GM21526 (cell line): ENCODE results near the gene KRI1.
A peak's percentile ranks its signal among the peaks of the same experiment; 100 is the strongest.
"Not testable (repeated sequence)": the region's sequence is repeated elsewhere in the genome, so short reads cannot be mapped to it uniquely, and the experiment has no call there.

Experiments used
- ATAC-seq: cut with Tn5 transposase; IDR thresholded peaks from one replicate; pipeline ENCODE4 v1.9.1; 2021; ENCODE audit warnings: moderate library complexity; ENCODE audit not compliant: unreplicated experiment, low FRiP score

The KRI1 gene

GRCh38 chr19:10577951-10578350, 12.1 kb upstream of the KRI1 start:
- no peak for ATAC-seq

DNA sequence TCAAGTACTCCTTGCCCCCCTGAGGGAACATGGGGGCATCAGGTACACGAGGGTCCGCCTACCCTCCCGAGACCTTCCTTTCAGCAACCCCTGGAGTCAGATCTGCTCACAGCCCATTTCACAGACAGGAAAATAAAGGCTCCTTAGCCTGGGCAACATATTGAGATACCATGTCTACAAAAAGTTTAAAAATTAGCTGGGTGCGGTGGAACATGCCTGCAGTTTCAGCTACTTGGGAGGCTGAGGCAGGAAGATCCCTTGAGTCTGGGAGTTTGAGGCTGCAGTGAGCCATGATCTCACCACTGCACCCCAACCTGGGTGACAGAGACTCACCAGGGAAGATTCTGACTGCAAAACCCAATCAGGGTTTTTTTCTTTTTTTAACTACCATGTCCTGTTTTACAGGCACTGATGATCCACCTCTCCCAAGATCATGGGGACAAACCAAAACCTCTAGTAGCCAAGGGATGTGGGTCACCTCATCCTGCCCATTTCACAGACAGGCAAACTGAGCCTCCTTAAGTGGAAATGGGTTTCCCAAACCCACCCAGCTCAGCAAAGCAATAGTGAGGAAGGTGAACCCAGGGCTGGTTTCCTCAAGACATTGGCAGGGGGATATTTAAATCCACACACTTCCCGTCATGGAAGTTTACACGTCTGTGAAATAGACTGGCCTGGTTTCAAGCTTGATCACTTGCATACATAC, 9.4 kb upstream of the KRI1 start:
- no peak for ATAC-seq

- no peak for ATAC-seq
Measured at GRCh38 chr19:10574462-10574861, 8.7 kb upstream of the KRI1 start.

- not testable (repeated sequence) for ATAC-seq
Measured at GRCh38 chr19:10573793-10574192, 8.0 kb upstream of the KRI1 start.

DNA sequence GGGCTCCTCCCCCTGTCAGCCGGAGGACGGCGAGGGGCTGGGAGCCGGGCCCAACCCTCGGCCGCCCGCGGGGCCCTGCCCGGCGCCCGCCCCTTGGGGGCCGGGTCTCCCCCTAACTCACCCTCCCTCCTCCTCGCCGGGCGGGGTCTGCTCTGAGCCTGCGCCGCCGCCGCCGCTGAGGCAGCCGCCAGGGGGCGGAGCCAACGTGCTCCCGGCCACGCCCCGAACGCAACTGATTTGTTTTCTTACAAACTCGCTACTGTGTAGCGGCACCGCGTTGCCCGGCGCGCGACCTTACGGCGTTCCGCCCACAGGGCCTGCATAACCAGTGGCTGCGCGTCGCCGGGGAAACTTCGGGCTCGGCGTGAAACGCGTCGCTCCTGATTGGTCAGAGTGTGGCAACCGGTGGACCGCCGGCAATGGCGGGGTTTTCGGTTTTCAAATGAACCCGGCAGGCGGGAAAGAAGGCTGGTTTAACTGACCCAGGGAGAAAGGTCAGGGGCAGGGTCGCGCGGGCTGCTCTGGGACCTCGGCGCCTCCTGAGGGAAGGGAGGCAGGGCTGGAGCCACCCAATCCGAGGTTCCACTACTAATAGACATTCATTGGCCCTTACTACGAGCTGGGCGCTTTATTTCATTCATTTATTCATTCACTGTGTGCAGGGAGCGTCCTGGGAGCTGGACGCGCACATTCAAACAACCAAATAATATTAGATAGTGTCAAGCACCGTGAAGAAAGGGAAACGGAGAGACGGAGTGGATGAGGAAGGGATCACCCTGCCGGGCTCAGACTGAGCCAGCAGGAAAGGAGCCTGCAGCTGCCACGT, 3.2 kb upstream of the KRI1 start, which contains the start of gene CDKN2D:
TSS of gene CDKN2D (minus strand) at position 154 of the 826 bp plus-strand sequence. CDS start 326 bp downstream, outside the sequence.
- peak; percentile 56 for ATAC-seq

GRCh38 chr19:10568062-10568825, 2.4 kb upstream of the KRI1 start:
- peak; percentile 3 for ATAC-seq

DNA sequence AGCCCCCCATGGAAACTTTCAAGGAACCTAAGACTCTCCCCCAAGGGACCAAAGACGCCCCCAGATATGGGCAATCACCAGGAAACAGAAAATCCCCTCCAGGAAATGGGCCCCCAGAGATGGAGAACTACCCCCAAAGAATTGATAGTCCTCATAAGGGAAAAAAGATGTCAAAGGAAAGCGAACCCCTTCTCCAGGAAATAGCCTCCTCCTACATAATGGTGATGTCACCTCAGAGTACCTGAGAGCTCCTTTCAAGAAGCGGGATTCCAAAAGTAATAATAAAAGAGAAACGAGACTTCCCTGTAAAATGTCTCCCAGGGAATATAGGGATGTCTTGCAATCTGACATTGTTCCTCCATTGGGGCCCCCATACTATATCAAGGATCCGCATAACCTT, 1.8 kb upstream of the KRI1 start:
- ATAC-seq: no peak

DNA sequence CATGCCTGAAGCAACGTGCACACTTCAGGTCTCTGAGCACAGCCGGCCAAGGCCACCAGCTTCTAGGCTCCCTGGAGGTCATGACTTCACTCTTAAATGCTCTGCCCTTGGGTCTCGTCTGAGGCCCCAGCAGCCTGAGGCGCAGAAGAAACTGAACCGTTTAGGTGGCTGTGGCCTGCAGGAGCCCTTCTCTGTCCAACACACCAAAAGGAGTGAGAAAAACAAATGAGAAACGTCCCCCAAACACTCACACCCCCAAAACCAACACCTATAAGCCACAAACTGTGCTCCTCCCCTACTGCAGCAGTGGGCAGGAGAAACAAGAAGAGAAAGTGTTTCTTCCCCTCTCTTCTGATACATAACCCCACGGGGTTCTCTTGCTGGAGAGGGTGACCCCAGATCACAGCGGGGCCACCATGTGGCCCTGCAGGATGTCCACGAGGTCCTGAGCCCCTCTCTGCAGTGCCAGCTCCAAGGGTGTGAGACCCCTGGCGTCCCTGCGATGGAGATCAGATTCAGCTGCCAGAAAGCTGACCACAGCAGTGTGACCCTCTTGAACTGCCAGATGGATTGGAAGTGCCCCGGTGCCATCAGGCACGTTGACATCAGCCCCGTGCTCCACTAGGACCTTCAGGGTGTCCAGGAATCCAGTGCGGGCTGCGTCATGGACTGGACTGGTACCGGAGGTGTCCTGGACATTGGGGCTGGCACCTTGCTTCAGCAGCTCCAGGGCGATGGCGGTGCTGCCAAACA, 1.0 kb upstream of the KRI1 start:
- no peak for ATAC-seq

DNA sequence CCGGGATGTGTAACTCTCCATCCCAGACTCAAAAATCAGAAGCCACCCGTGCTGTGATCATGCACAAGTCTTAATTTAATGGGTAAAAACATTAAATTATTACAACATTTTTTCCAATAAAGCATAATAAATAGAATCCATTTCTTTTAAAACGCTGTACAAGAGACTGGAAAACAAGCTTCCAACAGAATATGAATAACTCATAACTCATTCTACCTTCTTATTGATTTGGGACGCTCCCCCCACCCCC, 523 bp upstream of the KRI1 start:
- ATAC-seq: no peak

DNA sequence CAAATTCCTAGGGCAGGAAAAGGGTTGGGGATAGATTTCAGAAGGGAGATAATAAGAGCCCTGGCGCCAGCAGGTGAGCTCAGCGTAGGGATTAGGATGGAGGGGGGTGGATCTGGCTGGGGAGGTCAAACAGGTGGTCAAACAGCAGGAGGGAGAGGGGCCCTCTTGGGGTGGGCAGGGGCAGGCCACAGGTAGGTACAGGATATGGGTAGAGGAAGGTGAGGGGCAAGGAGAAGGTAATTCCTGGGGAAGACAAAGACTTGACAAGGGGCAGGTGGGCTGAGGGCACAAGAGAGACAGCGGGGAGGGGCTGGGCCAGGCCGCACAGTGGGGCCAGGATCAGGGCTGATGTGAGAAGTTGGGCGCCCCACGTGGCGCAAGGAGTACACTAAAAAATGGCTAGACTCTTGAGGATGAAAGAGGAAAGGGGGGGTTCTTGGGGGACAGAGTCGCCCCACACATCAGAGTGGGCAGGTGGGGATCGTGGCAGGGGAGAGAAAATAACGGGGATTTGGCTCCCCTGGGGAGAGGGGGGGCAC, 713 bp downstream of the KRI1 start:
- ATAC-seq: no peak

DNA sequence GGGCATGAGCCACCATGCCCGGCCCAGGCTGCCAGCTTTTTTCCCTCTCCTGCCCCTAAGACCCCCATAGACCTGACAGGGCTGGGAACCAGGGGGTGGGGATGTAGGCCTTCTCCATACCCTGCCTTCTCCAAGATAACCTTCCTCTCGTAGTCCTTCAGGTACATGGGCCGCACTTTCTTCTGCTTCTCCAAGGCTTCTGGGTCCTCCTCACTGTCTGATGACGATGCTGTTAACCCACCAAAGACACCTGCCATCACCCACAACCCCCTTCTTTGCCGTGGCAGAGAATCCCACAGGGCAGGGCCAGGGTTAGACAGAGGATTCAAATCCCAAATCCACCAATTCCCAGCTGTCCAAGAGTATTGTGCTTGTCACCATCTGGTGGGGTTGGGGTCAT, 3.2 kb downstream of the KRI1 start:
- ATAC-seq: no peak

DNA sequence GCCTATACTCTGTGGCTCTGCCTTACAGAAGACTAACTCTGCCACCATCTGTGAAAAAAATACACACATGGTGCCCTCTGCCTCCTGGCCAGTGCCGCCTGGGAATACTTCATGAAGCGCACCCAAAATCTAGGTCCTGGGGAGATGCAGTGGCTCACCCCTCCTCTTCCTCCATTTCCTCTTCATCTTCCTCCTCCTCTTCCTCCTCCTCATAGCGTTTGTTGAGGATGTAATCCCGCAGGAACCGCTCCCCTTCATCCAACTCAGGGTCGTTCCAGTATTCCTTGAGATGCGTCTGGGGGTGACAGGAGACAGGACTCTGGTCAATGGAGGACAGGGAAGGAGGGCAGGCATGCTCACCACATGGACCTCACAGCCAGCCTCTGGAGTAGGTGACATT, 5.7 kb downstream of the KRI1 start:
- no peak for ATAC-seq

DNA sequence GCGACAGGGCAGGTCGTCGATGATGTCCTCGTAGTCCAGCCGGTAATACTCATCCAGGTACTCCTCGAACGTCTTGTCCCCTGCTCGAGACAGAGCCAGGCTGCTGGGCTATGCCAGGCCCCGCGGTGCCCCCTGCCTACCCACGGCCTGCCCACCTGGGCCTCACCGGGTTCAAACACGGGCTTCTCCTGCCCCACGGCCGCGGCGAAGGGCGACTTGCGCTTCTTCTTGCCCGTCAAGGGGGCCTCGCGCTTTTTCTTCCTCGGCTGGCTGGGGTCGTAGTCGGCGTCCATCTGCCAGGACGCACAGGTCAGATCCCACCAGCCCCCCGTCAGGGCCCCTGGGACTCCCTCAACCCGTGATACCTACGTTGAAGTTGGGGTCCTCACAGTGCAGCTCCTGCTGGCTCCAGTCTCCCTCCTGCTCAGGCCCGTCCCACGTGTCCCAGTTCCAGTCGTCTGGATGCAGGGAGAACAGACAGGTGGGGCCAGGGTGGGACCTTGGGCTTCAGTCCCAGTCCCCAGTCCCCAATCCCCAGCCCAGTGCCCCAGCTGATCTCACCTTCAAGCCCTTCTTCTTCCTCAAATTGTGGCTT, 8.1 kb downstream of the KRI1 start:
- ATAC-seq: no peak

- ATAC-seq: no peak
Measured at GRCh38 chr19:10555610-10555973, 10.2 kb downstream of the KRI1 start.

- no peak for ATAC-seq
Measured at GRCh38 chr19:10554760-10555609, 10.8 kb downstream of the KRI1 start.

DNA sequence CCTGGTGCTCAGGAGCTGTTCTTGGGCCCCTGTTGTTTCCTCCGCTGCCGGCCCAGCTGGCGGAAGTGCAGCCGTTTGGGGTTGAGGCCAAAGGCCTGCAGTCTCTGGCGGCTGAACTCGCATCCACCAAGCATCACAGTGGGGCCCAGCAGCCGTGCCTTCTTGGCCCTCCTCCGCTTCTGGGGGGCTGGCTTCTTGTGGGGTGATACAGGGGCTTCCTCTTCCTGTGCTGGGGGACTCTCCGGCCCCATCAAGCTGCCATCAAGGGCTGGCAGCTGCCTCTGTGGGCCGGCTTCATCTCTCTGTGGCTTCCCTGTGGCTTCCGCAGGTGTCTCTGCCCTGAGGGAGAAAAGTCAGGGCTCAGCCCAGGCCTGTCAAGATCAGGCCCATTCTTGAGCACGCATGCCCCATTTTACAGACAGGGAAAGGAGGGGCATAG, 11.8 kb downstream of the KRI1 start:
- no peak for ATAC-seq

GRCh38 chr19:10553087-10553667, 12.6 kb downstream of the KRI1 start:
- no peak for ATAC-seq

- ATAC-seq: no peak
Measured at GRCh38 chr19:10552510-10553053, 13.2 kb downstream of the KRI1 start.
